ENCODE measurements around the gene TAOK1. TPM values are rescaled to one million over a fixed set of nuclear protein-coding genes. Genes with fewer than 3 reads are reported as not detected.

The TAOK1 gene
- total RNA-seq, 1 experiment from 2014 or later, result 42.5 TPM

DNA sequence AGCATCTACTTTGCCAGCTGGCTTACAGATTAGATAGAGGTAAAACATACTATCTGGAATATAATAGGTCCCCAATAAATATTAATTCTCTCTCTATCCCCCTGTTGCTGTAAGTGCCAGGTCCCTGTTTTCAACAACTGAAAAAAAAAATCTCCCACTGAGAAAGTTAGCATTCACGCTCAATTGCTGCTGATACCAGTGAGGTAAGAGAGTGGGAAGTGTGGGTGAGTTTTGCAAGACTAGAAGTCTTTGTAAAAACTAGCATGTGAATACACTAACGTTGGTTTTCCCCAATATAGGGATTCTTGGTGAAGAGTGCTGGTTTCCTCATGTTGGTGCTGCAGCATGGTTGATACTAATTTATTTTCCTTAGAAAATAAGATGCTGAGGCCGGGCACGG lies 11.7 kb upstream of the TAOK1 start:
- no peak for DNase-seq (ENCODE audit: low read depth)

DNA sequence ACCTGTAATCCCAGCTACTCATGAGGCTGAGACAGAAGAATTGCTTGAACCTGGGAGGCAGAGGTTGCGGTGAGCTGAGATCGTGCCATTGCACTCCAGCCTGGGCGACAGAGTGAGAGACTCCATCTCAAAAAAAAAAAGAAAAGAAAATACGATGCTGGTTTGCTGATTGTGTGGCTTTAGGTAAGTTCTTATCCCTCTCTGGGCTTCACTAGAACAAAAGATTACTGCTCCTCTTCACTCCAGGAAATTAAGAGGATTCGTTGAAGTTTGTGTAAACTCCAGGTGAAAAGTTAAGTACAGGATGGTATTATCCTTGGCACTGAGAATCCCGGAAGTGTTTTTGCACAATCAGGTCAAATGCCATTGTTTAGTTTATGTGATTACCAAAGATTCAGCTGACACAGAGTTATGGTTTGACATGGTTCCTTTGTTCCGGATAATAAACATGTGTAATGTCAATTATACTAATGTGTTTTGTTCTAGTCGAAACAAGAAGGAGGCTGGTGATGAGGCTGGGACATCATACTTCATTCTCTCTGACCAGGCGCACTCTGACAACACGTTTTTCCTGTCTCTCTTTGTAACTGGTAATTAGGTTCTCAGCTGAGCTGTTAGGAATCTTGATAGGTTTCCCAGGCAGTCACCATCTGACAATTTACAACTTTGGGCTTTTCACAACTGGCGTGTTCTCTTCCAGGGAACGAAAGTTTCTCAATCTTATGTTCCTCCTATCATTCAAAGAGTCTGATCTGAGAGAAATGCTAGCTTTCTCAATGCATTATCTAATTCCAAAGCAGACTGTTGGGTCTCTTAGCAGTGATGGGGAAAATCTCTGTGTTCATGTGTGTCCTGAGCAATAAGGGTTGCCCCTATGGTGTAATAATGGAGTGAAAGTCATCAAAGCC lies 10.8 kb upstream of the TAOK1 start:
- peak; percentile 7 for DNase-seq (ENCODE audit: low read depth)

DNA sequence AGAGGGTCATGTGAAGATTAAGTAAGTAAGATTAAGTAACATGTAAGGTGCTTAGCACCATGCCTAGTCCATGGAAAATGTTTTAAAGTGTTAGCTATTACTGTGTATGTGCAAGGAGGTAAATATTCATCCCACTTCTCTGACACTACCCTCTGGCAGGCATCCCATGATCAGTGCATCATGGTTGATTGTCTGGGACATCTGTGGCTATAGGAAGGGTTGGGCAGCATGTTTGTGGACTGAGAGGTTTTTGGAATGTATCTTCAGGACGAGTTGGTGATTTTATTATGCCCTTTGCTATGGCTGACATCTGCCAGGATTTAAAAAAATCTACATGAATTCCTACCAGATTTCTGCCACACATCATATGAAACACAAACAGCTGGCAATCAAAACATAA lies 6.5 kb upstream of the TAOK1 start:
- DNase-seq (ENCODE audit: low read depth), result peak; percentile 79

DNA sequence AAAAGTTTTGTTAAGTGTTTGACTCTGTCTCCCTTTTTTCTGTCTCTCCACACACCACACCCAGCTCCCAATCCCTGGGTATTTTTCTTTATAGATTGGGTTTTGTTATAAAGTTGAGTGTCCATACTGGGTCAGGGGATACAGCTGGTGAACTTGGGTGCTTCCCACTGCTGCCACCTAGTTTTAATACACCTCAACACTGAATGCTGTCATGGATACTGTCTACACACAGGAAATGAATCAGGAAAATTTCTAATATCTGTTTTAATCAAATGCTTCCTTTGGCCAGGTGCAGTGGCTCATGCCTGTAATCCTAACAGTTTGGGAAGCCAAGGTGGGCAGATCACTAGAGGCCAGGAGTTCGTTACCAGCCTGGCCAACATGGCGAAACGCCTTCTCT lies 5.3 kb upstream of the TAOK1 start:
- DNase-seq (ENCODE audit: low read depth), result peak; percentile 17

DNA sequence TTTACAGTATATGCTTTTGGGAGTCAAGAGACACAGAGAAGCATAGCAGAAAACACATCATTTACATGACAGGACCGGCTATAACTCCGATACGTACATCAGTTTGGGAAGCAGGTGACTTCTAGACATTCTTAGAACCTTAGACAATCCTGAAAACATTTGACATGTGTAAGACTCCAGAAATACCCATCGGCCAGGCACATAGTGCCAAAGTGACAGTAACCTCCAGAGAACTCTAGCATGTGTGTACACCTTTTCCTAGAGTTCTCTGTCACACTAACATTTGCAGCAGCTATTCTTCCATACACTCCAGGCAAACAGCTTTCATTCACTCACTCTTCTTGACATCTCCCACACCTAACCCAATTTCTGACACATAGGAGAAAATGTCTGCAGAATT lies 3.4 kb upstream of the TAOK1 start:
- no peak for DNase-seq (ENCODE audit: low read depth)

DNA sequence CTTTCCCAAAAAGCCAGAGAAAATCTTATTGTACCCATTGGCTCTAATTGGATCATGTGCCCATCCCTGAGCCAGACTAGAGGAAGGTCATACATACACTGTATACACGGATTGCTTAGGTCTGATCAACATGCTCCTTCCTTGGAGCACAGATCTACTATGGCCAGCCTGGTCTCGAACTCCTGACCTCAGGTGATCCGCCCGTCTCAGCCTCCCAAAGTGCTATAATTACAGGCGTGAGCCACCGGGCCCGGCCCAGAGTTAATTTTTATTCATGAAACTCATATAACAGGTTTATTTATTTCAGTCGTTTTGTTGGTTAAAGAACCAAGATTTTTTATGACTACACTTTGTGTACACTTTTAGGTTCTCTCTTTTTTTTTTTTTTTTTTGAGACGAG lies 1.2 kb upstream of the TAOK1 start:
- DNase-seq (ENCODE audit: low read depth), result no peak

DNA sequence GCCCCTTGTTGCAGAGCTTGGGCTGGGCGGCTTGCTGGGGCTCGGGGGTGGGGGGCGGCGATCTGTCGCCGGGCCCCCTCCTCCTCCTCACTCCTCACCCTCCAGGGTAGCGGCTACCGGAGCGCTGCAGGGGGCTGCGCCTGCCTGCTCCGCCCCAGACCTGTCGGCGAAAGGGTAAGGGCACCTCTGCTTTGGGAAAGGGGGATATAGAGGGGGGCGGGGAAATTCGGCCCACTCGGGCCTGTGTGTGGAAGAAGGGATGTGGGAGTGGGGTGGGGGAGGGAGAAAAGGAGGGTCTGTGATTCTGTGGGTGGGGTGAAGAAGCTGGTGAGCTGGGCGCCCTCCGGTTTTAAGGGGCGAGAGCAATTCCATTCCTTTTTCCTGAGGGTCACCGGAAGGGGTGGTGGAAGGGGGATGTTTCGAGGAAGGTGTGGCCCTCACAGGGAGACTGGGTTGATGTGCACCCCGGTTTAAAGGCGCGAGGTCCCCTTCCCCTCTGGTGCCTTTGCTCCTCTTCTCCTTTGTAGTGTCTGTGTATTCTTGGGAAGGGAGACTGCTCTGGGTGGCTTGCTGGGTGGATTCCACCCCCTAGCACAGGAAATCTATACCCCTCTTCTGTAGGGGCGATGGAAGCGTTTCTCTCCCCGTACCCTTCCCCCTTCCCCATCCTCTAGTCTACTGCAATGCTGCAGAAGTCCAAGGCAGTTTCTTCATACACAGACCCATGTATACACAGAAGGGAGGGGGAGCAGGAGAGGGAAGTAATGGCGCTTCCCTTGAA lies 878 bp downstream of the TAOK1 start:
- peak; percentile 6 for DNase-seq (ENCODE audit: low read depth)

DNA sequence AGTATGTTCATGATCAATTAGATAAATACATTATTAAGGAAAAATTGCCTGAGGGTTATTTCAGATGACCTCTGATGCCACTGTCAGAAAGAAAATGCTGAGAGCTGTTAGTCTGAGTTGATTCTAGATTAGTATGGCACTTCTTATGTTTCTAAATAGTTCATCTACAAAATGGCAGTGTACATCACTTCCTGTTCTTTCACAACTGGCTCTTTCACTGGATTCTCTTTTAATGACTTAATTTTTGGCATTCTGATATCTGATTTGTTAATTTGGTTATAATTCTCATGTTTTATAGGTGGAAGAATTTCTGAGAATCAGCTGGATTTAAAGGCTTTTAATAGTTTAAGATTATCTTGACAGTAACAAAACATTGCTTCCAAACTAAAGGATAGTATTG lies 3.3 kb downstream of the TAOK1 start:
- DNase-seq (ENCODE audit: low read depth), result peak; percentile 11

DNA sequence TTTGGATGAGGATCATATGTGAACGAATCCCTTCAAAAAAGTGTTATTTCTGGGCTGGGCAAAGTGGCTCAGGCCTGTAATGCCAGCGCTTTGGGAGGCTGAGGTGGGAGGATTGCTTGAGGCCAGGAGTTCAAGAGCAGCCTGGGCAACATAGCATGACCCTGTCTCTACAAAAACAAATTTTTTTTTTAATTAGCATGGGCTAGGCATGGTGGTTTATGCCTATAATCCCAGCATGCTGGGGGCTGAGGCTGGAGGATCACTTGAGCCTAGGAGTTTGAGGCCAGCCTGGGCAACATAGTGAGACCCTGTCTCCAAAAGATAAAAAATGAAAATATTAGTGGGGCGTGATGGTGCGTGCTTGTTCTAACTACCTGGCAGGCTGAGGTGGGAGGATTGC lies 4.6 kb downstream of the TAOK1 start:
- no peak for DNase-seq (ENCODE audit: low read depth)

DNA sequence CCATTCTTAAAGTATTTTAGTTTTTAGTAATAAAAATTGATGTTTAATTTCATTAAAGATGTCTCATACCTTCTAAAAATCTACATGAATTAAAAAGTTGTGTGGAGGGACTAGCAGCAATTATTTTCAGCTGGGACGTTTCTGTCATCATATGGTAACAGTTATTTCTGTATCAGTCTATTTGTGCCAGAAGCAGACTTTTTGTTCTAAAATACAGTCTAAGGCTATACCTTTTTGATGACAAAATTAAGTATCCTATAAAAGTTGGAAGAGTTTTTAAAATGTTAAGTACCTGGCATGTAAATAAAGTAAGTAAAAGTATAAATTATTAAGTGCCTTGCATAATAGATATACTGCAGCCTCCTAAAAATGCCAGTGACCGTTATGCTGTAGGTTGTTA lies 5.9 kb downstream of the TAOK1 start:
- DNase-seq (ENCODE audit: low read depth), result no peak

DNA sequence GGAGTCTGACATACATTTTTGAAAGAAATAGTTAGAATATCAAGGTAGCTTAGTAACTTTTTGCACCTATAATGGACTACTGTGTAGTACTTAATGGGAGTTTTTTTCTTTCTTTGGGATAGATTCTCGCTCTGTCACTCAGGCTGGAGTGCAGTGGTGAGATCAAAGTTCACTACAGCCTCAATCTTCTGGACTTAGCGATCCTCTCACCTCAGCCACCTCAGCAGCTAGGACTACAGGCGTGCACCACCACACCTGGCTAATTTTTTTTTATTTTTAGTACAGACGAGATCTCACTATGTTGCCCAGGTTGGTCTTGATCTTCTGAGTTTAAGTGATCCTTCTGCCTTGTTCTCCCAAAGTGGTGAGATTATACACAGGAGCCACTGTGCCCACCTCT lies 9.5 kb downstream of the TAOK1 start:
- no peak for DNase-seq (ENCODE audit: low read depth)

DNA sequence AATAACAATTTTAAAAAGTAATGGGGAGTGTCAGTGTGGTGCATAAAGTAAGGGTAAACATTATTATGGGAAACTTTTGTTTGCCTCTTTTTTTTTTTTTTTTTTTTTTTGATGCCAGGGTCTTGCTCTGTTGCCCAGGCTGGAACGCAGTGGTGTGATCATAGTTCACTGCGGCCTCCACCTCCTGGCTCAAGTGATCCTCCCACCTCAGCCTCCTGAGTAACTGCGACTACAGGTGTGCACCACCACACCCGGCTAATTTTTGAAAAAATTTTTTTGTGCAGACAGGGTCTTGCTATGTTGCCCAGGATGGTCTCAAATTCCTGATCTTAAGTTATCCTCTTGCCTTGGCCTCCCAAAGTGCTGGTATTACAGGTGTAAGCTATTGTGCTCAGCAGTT lies 10.7 kb downstream of the TAOK1 start:
- DNase-seq (ENCODE audit: low read depth), result no peak

DNA sequence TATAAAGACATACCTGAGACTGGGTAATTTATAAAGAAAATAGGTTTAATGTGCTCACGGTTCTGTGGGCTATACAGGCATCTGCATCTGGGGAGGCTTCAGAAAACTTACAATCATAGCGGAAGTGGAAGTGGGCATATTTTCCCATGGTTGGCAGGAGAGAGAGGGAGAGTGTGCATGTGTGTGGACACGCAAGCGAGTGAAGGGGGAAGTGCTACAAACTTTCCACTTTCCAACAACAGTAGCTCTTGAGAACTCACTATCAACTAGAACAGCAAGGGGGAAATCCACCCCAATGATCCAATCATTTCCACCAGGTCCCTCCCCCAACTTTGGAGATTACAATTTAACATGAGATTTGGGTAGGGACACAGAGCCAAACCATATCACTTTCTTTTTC lies 11.1 kb downstream of the TAOK1 start:
- DNase-seq (ENCODE audit: low read depth), result no peak

DNA sequence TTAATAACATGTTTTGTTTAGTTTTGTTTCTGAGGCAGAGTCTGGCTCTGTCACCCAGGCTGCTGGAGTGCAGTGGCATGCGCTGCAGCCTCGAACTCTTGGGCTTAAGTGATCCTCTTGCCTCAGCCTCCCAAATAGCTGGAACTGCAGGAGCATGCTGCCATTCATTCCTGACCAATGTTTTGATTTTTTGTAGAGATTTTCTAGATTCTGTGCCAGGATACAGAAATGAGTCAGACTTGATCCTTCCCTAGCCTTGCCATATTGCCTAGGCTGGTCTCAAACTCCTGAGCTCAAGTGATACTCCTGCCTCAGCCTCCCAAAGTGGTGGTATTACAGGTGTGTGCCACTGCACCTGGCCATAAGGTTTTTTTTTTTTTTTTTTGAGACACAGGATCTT lies 17.7 kb downstream of the TAOK1 start:
- DNase-seq (ENCODE audit: low read depth), result no peak

DNA sequence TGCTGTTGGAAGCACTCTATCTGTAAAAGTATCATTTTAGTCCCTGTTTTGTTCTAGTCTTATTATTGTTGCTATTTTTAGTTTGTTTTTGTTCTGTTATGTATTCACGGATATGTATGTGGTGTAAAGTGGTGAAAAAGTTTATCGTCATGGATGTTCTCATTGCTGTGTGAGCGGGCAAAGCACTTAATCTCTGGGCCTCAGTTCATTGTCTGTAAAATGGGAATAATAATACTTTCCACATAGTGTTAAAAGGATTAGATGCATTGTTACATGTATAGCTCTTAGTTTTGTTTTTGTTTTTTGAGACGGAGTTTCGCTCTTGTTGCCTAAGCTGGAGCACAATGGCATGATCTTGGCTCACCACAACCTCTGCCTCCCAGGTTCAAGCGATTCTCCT lies 19.8 kb downstream of the TAOK1 start:
- DNase-seq (ENCODE audit: low read depth), result no peak

DNA sequence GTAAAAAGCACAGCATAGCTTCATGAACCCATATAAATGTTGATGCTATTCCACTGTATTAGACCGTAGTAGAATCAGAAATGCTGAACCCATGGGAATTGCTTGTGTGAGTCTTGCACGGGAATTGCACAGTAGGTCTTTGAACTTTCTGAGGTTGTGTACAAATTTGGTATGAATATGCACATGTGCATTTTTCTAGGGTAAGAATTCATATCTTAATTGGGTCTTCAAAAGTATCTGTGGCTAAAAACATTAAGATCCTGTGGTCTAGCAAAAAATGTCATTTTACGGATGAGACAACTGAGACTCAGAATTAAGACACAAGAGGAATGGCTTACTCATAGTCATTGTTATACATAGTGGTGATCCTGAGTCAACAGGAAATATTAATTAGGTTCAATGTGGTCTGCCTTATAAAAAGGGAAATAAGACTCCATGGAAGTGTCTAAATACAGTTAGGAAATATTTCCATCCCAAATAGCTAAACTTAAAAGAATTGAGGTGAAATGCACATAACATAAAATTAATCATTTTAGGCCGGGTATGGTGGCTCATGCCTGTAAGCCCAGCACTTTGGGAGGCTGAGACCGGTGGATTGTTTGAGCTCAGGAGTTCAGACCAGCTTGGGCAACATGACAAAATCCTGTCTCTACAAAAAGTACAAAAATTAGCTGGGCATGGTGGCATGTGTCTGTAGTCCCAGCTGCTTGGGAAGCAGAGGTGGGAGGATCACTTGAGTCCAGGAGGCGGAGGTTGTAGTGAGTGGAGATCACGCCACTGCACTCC lies 22.8 kb downstream of the TAOK1 start:
- DNase-seq (ENCODE audit: low read depth), result peak; percentile 74

DNA sequence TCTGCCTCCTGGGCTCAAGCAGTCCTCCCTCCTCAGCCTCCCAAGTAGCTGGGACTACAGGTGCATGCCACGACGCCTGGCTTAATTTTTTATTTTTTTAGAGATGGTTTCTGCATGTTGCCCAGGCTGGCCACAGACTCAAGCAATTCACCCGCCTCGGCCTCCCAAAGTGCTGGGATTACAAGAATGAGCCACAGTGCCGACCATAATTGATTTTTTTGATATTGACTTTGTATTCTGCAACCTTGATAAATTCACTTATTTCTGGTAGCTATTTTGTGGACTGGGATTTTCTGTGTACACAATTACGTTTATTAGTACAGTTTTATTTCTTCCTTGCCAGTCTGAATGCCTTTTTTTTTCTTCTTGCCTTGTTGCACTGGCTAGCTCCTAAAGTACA lies 30.0 kb downstream of the TAOK1 start:
- no peak for DNase-seq (ENCODE audit: low read depth)

DNA sequence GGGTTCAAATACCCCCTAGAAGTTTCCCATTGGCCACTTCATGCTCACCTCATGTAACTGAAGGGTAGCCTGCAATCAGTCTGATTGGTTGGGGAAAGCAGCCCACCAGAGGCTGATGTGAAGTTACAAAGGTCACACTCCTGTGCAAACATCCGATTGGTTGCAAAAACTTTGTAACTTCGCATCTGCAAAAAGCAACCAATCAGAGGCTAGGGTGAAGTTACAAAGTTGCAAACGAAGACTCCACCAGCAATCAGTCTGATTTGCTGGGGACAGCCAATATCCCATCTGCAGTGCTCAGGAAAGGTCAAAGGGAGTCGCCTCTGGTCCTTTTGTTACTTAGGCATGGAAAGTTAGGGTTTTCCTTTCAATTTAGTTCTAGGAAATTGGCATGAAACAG lies 40.1 kb downstream of the TAOK1 start:
- no peak for DNase-seq (ENCODE audit: low read depth)

DNA sequence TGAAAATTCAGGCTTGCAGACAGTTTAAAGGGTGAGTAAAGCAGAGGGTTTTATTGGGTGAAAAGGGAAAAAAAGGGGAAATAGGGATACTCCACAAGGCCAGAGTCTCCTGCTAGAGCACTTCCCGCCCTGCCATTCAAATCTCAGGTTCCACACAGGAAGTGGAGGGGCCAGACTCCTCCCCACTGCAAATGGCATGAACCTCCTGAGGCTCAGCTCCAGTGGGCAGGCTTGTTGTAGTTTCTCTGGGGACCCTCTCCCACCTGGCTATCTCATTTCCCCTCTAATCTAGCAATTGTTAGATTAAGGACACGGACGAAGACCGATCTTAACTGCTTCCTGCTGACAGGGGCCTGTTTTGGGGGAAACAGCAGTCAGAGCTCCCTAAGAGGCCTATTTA lies 43.4 kb downstream of the TAOK1 start:
- DNase-seq (ENCODE audit: low read depth), result no peak

DNA sequence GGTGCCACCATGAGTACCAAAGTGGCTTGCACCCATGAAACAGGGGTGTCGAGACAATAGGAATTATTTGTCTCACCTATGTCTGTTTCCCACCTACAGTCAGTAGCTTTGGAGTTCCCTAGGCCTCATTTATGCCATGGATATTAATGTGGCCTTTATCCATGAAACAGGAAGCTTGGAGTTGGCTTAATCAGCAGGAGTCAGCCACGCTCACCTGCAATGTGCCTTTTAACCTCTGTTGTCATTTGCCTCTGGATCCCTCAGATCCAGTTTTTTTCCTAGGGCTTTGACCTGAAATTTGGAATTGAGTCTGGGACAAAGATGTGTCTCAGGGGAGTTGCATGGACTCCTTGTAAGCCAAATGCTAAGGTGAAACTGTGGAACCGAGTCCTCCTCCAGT lies 44.4 kb downstream of the TAOK1 start:
- DNase-seq (ENCODE audit: low read depth), result no peak

DNA sequence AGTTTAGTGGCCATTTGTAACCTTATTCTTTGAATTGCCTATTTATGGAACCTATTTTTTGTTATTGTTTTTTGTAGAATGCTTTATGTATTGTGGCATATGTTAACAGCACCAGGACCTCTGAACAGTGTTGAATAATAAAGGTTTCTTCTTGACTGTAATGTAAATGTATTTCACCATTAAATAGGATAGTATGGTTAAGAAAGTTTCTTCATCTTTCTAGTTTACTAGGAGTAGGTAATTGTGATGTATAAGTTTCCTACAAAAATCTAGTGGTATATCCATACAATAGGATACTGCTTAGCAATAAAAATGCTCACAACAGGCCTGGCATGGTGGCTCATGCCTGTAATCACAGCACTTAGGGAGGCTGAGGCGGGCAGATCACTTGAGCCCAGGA lies 52.3 kb downstream of the TAOK1 start:
- no peak for DNase-seq (ENCODE audit: low read depth)

DNA sequence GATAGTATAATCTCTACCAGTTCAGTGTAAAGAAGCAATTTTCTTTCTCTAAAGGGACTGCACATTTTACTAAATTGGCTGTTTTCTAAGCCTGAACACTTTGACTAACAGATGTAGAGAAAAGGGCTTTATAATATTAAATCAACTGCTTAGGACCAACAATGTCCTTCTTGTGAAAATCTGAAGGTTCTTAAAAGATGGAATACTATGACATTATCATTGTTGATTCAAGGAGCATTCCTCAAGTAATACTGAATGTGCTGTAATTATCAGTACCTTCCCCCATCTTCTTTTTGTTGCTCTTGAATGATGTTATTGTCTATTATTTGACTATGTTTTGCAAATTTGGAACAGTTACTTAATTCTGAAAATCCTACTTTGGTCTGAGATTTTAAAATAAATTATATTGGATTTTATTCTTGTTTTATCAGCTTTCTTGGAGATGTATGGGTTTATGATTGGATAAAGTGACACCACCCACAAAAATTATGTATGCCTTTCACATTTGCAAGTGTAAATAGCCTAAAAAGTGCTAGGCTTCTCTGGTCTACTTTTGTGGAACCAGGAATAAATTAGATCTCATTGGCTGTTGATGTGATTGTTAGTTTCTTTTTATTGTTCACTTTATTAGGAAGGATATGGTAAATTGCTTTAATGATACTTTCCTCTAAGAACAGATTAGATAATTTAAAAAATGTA lies 53.0 kb downstream of the TAOK1 start:
- DNase-seq (ENCODE audit: low read depth), result no peak
